Measurements from ENCODE around the gene TMEM200A. TPM values are rescaled to one million over a fixed set of nuclear protein-coding genes. Genes with fewer than 3 reads are reported as not detected.

Gene TMEM200A
- total RNA-seq, 1 donor = 43.1 TPM

- Histone ChIP-seq H2AFZ (ENCODE audit: low read length) (no peak overlapping the region), H3K4me2 (ENCODE audit: insufficient read depth, low read length) (peak overlapping the region; percentile 3), H3K27ac (ENCODE audit: low read depth, low read length) (no peak overlapping the region), H3K27me3 (ENCODE audit: insufficient read depth, low read length) (no peaks in the 10 kb centered on the region), H3K79me2 (ENCODE audit: insufficient read depth, low read length) (peaks cover 78% of the 10 kb centered on the region), H4K20me1 (ENCODE audit: insufficient read depth, low read length) (no peaks in the 10 kb centered on the region), H3K4me1 (ENCODE audit: insufficient read depth, low read length) (peaks cover 38% of the 10 kb centered on the region), H3K4me3 (ENCODE audit: insufficient read depth, low read length) (no peak overlapping the region), H3K36me3 (ENCODE audit: insufficient read depth, low read length) (no peaks in the 10 kb centered on the region), H3K9me3 (ENCODE audit: low read depth, low read length) (no peaks in the 10 kb centered on the region)
- DNase-seq (ENCODE audit: insufficient read length, low spot score, missing footprints) = no peak
- no peak for TF ChIP-seq CTCF (IDR thresholded peaks at IDR 0.05; ENCODE audit: extremely low read depth, low read depth, low read length)
These were observed 41.2 kb downstream of the TMEM200A start for GRCh38 chr6:130407032-130407431.

DNA sequence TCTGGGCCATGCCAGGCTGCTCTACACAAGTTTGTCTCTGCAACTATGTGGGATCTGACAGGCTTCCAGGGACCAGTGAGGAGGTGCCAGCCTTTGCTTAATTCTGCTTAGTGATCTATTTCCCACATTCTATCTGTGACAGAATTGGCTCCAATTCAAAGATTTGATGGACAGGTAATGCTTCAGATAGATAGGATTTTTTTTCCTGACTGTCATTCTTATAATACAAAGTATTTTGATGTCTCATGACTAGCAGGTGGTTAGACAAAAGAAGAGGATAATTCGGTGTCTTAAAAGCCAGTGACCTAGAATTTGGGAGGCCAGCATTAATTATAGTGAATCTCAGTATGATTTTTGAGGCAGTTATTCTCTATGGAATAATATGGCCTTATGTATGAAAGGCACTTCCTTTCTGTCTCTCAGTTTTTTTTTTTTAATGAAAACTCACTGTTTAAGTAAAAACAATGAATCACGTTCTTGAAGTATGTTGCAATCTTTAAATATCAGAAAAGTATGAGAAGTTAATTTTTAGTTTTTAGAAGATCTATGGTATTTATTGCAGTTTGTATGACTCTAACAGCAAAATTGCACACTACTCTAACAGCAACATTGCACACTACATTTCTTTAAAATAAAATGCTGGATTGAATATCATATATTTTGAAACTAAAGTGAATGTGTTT lies 43.7 kb downstream of the TMEM200A start:
- Histone ChIP-seq H3K79me2 (ENCODE audit: insufficient read depth, low read length) (peaks cover 78% of the 10 kb centered on the region), H3K36me3 (ENCODE audit: insufficient read depth, low read length) (no peaks in the 10 kb centered on the region), H4K20me1 (ENCODE audit: insufficient read depth, low read length) (no peaks in the 10 kb centered on the region), H3K27me3 (ENCODE audit: insufficient read depth, low read length) (no peaks in the 10 kb centered on the region), H3K27ac (ENCODE audit: low read depth, low read length) (peak overlapping the region; percentile 66), H3K4me2 (ENCODE audit: insufficient read depth, low read length) (peak overlapping the region; percentile 54), H3K4me1 (ENCODE audit: insufficient read depth, low read length) (peaks cover 45% of the 10 kb centered on the region), H3K9me3 (ENCODE audit: low read depth, low read length) (no peaks in the 10 kb centered on the region), H3K4me3 (ENCODE audit: insufficient read depth, low read length) (no peak overlapping the region), H2AFZ (ENCODE audit: low read length) (no peak overlapping the region)
- no peak for TF ChIP-seq CTCF (IDR thresholded peaks at IDR 0.05; ENCODE audit: extremely low read depth, low read depth, low read length)
- peak; percentile 42 for DNase-seq (ENCODE audit: insufficient read length, low spot score, missing footprints)

GRCh38 chr6:130411481-130411880 lies 45.7 kb downstream of the TMEM200A start:
- no peak overlapping the region for H3K27ac ChIP-seq (ENCODE audit: low read depth, low read length)
- H3K27me3 ChIP-seq (ENCODE audit: insufficient read depth, low read length) = no peaks in the 10 kb centered on the region
- no peak for DNase-seq (ENCODE audit: insufficient read length, low spot score, missing footprints)
- H3K4me2 ChIP-seq (ENCODE audit: insufficient read depth, low read length) = no peak overlapping the region
- peaks cover 42% of the 10 kb centered on the region for H3K4me1 ChIP-seq (ENCODE audit: insufficient read depth, low read length)
- H3K36me3 ChIP-seq (ENCODE audit: insufficient read depth, low read length) = no peaks in the 10 kb centered on the region
- peaks cover 77% of the 10 kb centered on the region for H3K79me2 ChIP-seq (ENCODE audit: insufficient read depth, low read length)
- peaks cover 2% of the 10 kb centered on the region for H4K20me1 ChIP-seq (ENCODE audit: insufficient read depth, low read length)
- H2AFZ ChIP-seq (ENCODE audit: low read length) = no peak overlapping the region
- TF ChIP-seq CTCF (IDR thresholded peaks at IDR 0.05; ENCODE audit: extremely low read depth, low read depth, low read length) = no peak
- H3K9me3 ChIP-seq (ENCODE audit: low read depth, low read length) = no peaks in the 10 kb centered on the region
- no peak overlapping the region for H3K4me3 ChIP-seq (ENCODE audit: insufficient read depth, low read length)

- no peak overlapping the region for H2AFZ ChIP-seq (ENCODE audit: low read length)
- no peaks in the 10 kb centered on the region for H3K9me3 ChIP-seq (ENCODE audit: low read depth, low read length)
- H3K4me1 ChIP-seq (ENCODE audit: insufficient read depth, low read length) = peaks cover 37% of the 10 kb centered on the region
- peaks cover 2% of the 10 kb centered on the region for H4K20me1 ChIP-seq (ENCODE audit: insufficient read depth, low read length)
- H3K79me2 ChIP-seq (ENCODE audit: insufficient read depth, low read length) = peaks cover 70% of the 10 kb centered on the region
- H3K4me3 ChIP-seq (ENCODE audit: insufficient read depth, low read length) = no peak overlapping the region
- DNase-seq (ENCODE audit: insufficient read length, low spot score, missing footprints) = no peak
- no peak overlapping the region for H3K4me2 ChIP-seq (ENCODE audit: insufficient read depth, low read length)
- no peak for TF ChIP-seq CTCF (IDR thresholded peaks at IDR 0.05; ENCODE audit: extremely low read depth, low read depth, low read length)
- H3K27me3 ChIP-seq (ENCODE audit: insufficient read depth, low read length) = no peaks in the 10 kb centered on the region
- no peak overlapping the region for H3K27ac ChIP-seq (ENCODE audit: low read depth, low read length)
- H3K36me3 ChIP-seq (ENCODE audit: insufficient read depth, low read length) = no peaks in the 10 kb centered on the region
These were observed 46.9 kb downstream of the TMEM200A start for GRCh38 chr6:130412556-130413290.

Data from osteoblast (primary cell).